B cell (primary cell): ENCODE results near the gene SMIM35. TPM values are rescaled to one million over a fixed set of nuclear protein-coding genes. Genes with fewer than 3 reads are reported as not detected.

Experiments
- ATAC-seq: fragments of 200-7000 bp; cut with Tn5 transposase; one replicate; pipeline ENCODE4 v1.10.0; 2021; ENCODE audit warnings: low read depth, mild to moderate bottlenecking, moderate number of reproducible peaks, moderate library complexity
- CTCF ChIA-PET: fragments of 350-600 bp; sonication (Branson Sonifier 250); formaldehyde crosslinking; loops from one replicate; lab custom pipeline; 2021; ENCODE audit warnings: antibody characterized with exemption, inconsistent platforms; lab: Charles Lee
- POLR2A ChIA-PET: fragments of 350-600 bp; sonication (Branson Sonifier 250); formaldehyde crosslinking; loops from one replicate; lab custom pipeline; 2021; ENCODE audit warnings: antibody characterized with exemption; lab: Charles Lee
- DNase-seq: peaks from one replicate; pipeline ENCODE4 v3.0.0; 2013
- H2AFZ ChIP-seq: 2 replicates; pipeline ENCODE4 v1.6.1; 2012; ENCODE audit warnings: mild to moderate bottlenecking, low read depth, low read length; ENCODE audit not compliant: insufficient read depth, poor library complexity, severe bottlenecking
- H3K27ac ChIP-seq, 2 donors: 1 replicate in 1 of 2; 2 replicates in 1 of 2; pipeline ENCODE4 v1.5.1; 2012 to 2013; ENCODE audit warnings: low read length in 2 of 2, mild to moderate bottlenecking in 2 of 2, moderate library complexity in 1 of 2
- H3K27me3 ChIP-seq, 4 experiments: fragments of 200-600 bp in 1 of 4; sonication (generic) in 1 of 4; replicated peaks in 1 of 4; 1 replicate in 2 of 4; 2 replicates in 2 of 4; pipeline versions ENCODE4 v1.6.1 to v1.7.0; 2013 to 2016; ENCODE audit warnings: low read length in 3 of 4, mild to moderate bottlenecking in 2 of 4, mixed read lengths in 1 of 4, moderate library complexity in 1 of 4; ENCODE audit not compliant: insufficient read depth in 4 of 4, control insufficient read depth in 3 of 4; ENCODE audit errors: control extremely low read depth in 1 of 4
- H3K36me3 ChIP-seq, 2 experiments: replicated peaks in 1 of 2; 1 replicate in 1 of 2; 2 replicates in 1 of 2; pipeline versions ENCODE4 v1.6.1 to v1.7.1; 2013; ENCODE audit warnings: low read length in 1 of 2; ENCODE audit not compliant: insufficient read depth in 2 of 2, control insufficient read depth in 1 of 2; ENCODE audit errors: control extremely low read depth in 1 of 2, extremely low read depth in 1 of 2
- H3K4me1 ChIP-seq, 2 donors: fragments of 200-600 bp in 1 of 2; sonication (generic) in 1 of 2; 1 replicate in 1 of 2; 2 replicates in 1 of 2; pipeline versions ENCODE4 v1.5.1 to v1.6.1; 2013 to 2017; ENCODE audit warnings: low read length in 2 of 2; ENCODE audit not compliant: control insufficient read depth in 2 of 2, insufficient read depth in 2 of 2
- H3K4me2 ChIP-seq: replicated peaks from 2 replicates; pipeline ENCODE3; 2012; ENCODE audit warnings: mild to moderate bottlenecking, low read depth, low read length; ENCODE audit not compliant: poor library complexity, severe bottlenecking
- H3K4me3 ChIP-seq, 5 experiments: fragments of 200-600 bp in 1 of 5; sonication (generic) in 1 of 5; 1 replicate in 3 of 5; 2 replicates in 2 of 5; pipeline versions ENCODE4 v1.5.1 to v1.7.0; 2011 to 2016; ENCODE audit warnings: low read length in 4 of 5, mild to moderate bottlenecking in 4 of 5, low read depth in 2 of 5, control low read depth in 1 of 5, moderate library complexity in 1 of 5; ENCODE audit not compliant: insufficient read depth in 1 of 5; ENCODE audit errors: control extremely low read depth in 1 of 5, extremely low read depth in 1 of 5
- H3K79me2 ChIP-seq: fragments of 200-600 bp; sonication (generic); one replicate; pipeline ENCODE4 v1.6.0; 2016; ENCODE audit warnings: low read length; ENCODE audit not compliant: control insufficient read depth, insufficient read depth
- H3K9ac ChIP-seq: fragments of 200-600 bp; sonication (generic); 2 replicates; pipeline ENCODE4 v1.6.1; 2017; ENCODE audit warnings: mild to moderate bottlenecking, low read length, moderate library complexity
- H3K9me3 ChIP-seq, 3 donors: one replicate each; pipeline versions ENCODE4 v1.6.1 to v1.7.1; 2013; ENCODE audit warnings: low read length in 2 of 3; ENCODE audit not compliant: control insufficient read depth in 2 of 3, insufficient read depth in 1 of 3; ENCODE audit errors: control extremely low read depth in 1 of 3
- H4K20me1 ChIP-seq: 2 replicates; pipeline ENCODE4 v1.6.0; 2012; ENCODE audit warnings: mild to moderate bottlenecking, low read length; ENCODE audit not compliant: insufficient read depth, control insufficient read depth, poor library complexity, severe bottlenecking
- H3K27ac Mint-ChIP-seq: one replicate; pipeline ENCODE4 v1.8.0; 2021; ENCODE audit warnings: mixed read lengths
- H3K27me3 Mint-ChIP-seq: one replicate; pipeline ENCODE4 v1.8.0; 2021; ENCODE audit warnings: mixed read lengths
- H3K4me1 Mint-ChIP-seq: one replicate; pipeline ENCODE4 v1.8.0; 2021; ENCODE audit warnings: mixed read lengths
- H3K4me3 Mint-ChIP-seq: one replicate; pipeline ENCODE4 v1.8.0; 2021; ENCODE audit warnings: mixed read lengths
- H3K9me3 Mint-ChIP-seq: one replicate; pipeline ENCODE4 v1.8.0; 2022; ENCODE audit warnings: mixed read lengths; ENCODE audit not compliant: insufficient read depth
- EZH2 ChIP-seq: IDR thresholded peaks from 2 replicates; pipeline ENCODE4 v1.6.1; 2012; ENCODE audit warnings: borderline replicate concordance, low read depth, mild to moderate bottlenecking, moderate library complexity, low read length; ENCODE audit not compliant: insufficient read depth, poor library complexity, severe bottlenecking
- WGBS: methylation state at CpG from one replicate; pipeline ENCODE4 v1.1.5; 2013; ENCODE audit warnings: missing lambda C conversion rate; ENCODE audit not compliant: insufficient coverage; 5-methylcytosine and 5-hydroxymethylcytosine counted together
- intact Hi-C: fragments of 100-400 bp; cut with micrococcal nuclease; formaldehyde crosslinking; loops from one replicate; pipeline ENCODE4 v1.10.0; 2022
- polyA plus RNA-seq: library from polyadenylated mRNA; depleted of rRNA; stranded (reverse); fragments of >200 nt; gene quantifications from 2 replicates; pipeline ENCODE4 v1.2.3, GENCODE V29; 2012
- total RNA-seq, 2 donors: library from RNA; stranded (reverse); fragments of 120-200 nt in 1 of 2; gene quantifications; 1 replicate in 1 of 2; 2 replicates in 1 of 2; pipeline versions ENCODE4 v1.2.3 to v1.2.4, GENCODE V29; 2013 to 2022
- TF ChIP-seq, protein P1 (sequence below): fragments of 200-600 bp; IDR thresholded peaks from one replicate; pipeline ENCODE4 v1.8.0; 2022; ENCODE audit warnings: antibody characterized with exemption, mild to moderate bottlenecking

The SMIM35 gene
- total and polyA plus RNA-seq, 2 donors (not counting 1 experiment from before 2014, with no cell fraction given), result 1.3 to 4.5 TPM

DNA sequence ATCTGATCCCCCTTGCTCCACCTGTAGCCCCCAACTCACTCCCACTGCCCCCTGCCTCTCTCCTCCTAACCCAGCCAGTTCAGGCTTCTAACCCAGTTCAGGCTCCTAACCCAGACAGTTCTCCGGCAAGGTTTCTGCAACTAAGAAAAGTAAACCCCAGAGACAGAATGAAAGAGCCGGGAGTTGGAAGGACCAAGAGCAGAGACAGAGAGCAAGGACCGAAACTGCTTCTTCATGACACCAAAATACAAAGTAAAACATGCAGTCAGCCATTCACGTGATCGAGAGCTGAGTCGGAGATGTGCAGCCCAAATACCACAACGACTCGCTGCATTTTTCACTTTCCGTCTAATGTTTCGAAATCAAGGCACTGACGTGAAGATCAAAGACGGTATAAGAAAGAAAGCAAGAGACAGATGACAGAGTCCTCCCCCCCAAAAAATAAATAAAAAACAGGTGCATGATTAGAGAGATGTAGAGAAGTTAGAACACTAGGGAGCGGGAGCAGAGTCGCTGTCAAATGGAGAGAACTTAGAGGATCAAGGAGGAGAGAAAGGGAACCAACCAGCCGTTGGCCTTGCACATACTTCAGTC is 99.7 kb downstream of the SMIM35 start:
- H3K9me3 Mint-ChIP-seq, result no peaks in the 10 kb centered on the region
- DNase-seq (peak; percentile 78), ATAC-seq (no peak)
- 67% methylated on average over 7 of the region's 15 CpGs for WGBS
- no peaks in the 10 kb centered on the region for H3K9me3 ChIP-seq
- peak overlapping the region; percentile 98 for H3K4me2 ChIP-seq
- peak overlapping the region; percentile 92 for H3K4me3 Mint-ChIP-seq
- peaks cover 56 to 83% of the 10 kb centered on the region in 2 donors for H3K4me1 ChIP-seq
- POLR2A ChIA-PET, result interaction anchor here (1.7 to 21.8 kb wide), 9 partner anchors 11 to 172 kb away, joined by 4 to 346 read pairs (median 13); no protein-coding TSS in a partner anchor
- intact Hi-C loops, result loop anchor here (1.0 to 2.0 kb wide), 6 partner anchors 14 to 172 kb away; no protein-coding TSS in a partner anchor
- H4K20me1 ChIP-seq, result peaks cover 33% of the 10 kb centered on the region
- CTCF ChIA-PET, result interaction anchor here (1.0 to 8.4 kb wide), 15 partner anchors 11 to 179 kb away, joined by 3 to 110 read pairs (median 8); no protein-coding TSS in a partner anchor
- H3K27me3 Mint-ChIP-seq, result no peaks in the 10 kb centered on the region
- TF ChIP-seq, protein P1, sequence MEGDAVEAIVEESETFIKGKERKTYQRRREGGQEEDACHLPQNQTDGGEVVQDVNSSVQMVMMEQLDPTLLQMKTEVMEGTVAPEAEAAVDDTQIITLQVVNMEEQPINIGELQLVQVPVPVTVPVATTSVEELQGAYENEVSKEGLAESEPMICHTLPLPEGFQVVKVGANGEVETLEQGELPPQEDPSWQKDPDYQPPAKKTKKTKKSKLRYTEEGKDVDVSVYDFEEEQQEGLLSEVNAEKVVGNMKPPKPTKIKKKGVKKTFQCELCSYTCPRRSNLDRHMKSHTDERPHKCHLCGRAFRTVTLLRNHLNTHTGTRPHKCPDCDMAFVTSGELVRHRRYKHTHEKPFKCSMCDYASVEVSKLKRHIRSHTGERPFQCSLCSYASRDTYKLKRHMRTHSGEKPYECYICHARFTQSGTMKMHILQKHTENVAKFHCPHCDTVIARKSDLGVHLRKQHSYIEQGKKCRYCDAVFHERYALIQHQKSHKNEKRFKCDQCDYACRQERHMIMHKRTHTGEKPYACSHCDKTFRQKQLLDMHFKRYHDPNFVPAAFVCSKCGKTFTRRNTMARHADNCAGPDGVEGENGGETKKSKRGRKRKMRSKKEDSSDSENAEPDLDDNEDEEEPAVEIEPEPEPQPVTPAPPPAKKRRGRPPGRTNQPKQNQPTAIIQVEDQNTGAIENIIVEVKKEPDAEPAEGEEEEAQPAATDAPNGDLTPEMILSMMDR, result no peak
- TF ChIP-seq EZH2, result no peak
- peak overlapping the region; percentile 92 for H2AFZ ChIP-seq
- H3K9ac ChIP-seq, result peak overlapping the region; percentile 96
- peaks cover 46% of the 10 kb centered on the region for H3K79me2 ChIP-seq
- H3K36me3 ChIP-seq, result peaks cover 11 to 44% of the 10 kb centered on the region in 2 experiments
- peak overlapping the region; percentile 93 to 94 for H3K27ac ChIP-seq
- peak overlapping the region; percentile 94 for H3K27ac Mint-ChIP-seq
- peaks cover 78% of the 10 kb centered on the region for H3K4me1 Mint-ChIP-seq
- H3K27me3 ChIP-seq, result no peaks in the 10 kb centered on the region
- H3K4me3 ChIP-seq, result peak overlapping the region; percentile 82 to 99 (median 98)
